Measurements from ENCODE around the gene RTN4RL1.
A peak's percentile ranks its signal among the peaks of the same experiment; 100 is the strongest.

The RTN4RL1 gene

GRCh38 chr17:2028234-2028614, 3.1 kb upstream of the RTN4RL1 start:
- ChIA-PET POLR2A (no interaction called here), CTCF (interaction anchor here (0.7 to 4.8 kb wide), 9 partner anchors 8 to 354 kb away, joined by 3 to 20 read pairs (median 4); partner anchors contain the start of gene OVCA2)
- TF ChIP-seq CTCF (IDR thresholded peaks at IDR 0.05; ENCODE audit: control extremely low read depth, extremely low read depth, low read depth, missing control alignments), result no peak
- DNase-seq (ENCODE audit: extremely low spot score), result no peak

GRCh38 chr17:2027528-2028233, 2.5 kb upstream of the RTN4RL1 start:
- CTCF ChIA-PET, result interaction anchor here (0.7 to 1.7 kb wide), 3 partner anchors 111 to 307 kb away, joined by 3 to 4 read pairs (median 3); no protein-coding TSS in a partner anchor

GRCh38 chr17:2025622-2026309, 632 bp upstream of the RTN4RL1 start:
- CTCF ChIA-PET, result interaction anchor here (0.8 to 2.6 kb wide), 3 partner anchors 116 to 305 kb away, joined by 3 to 10 read pairs (median 9); no protein-coding TSS in a partner anchor
- DNase-seq (ENCODE audit: extremely low spot score), result peak; percentile 55
- peak; percentile 39 for TF ChIP-seq CTCF (IDR thresholded peaks at IDR 0.05; ENCODE audit: control extremely low read depth, extremely low read depth, low read depth, missing control alignments)
- POLR2A ChIA-PET, result no interaction called here

More at GRCh38 chr17:2027528-2028233, 2.5 kb upstream of the RTN4RL1 start:
- POLR2A ChIA-PET, result no interaction called here
- no peak for DNase-seq (ENCODE audit: extremely low spot score)
- no peak for TF ChIP-seq CTCF (IDR thresholded peaks at IDR 0.05; ENCODE audit: control extremely low read depth, extremely low read depth, low read depth, missing control alignments)

- no peak for TF ChIP-seq CTCF (IDR thresholded peaks at IDR 0.05; ENCODE audit: control extremely low read depth, extremely low read depth, low read depth, missing control alignments)
- CTCF ChIA-PET, result interaction anchor here (0.6 to 2.6 kb wide), 3 partner anchors 115 to 304 kb away, joined by 3 to 10 read pairs (median 9); no protein-coding TSS in a partner anchor
- DNase-seq (ENCODE audit: extremely low spot score), result no peak
- POLR2A ChIA-PET, result no interaction called here
These were observed 438 bp downstream of the RTN4RL1 start for GRCh38 chr17:2024572-2025219.

- ChIA-PET CTCF (no interaction called here), POLR2A (no interaction called here)
- no peak for TF ChIP-seq CTCF (IDR thresholded peaks at IDR 0.05; ENCODE audit: control extremely low read depth, extremely low read depth, low read depth, missing control alignments)
- DNase-seq (ENCODE audit: extremely low spot score), result no peak
These were observed 1.2 kb downstream of the RTN4RL1 start for GRCh38 chr17:2023692-2024571.

GRCh38 chr17:2023256-2023655, 1.9 kb downstream of the RTN4RL1 start:
- POLR2A ChIA-PET, result no interaction called here
- DNase-seq (ENCODE audit: extremely low spot score), result no peak
- CTCF ChIA-PET, result no interaction called here
- TF ChIP-seq CTCF (IDR thresholded peaks at IDR 0.05; ENCODE audit: control extremely low read depth, extremely low read depth, low read depth, missing control alignments), result no peak

All from GM10248 (cell line).